Measurements from ENCODE around the gene ST3GAL3.

Gene ST3GAL3

DNA sequence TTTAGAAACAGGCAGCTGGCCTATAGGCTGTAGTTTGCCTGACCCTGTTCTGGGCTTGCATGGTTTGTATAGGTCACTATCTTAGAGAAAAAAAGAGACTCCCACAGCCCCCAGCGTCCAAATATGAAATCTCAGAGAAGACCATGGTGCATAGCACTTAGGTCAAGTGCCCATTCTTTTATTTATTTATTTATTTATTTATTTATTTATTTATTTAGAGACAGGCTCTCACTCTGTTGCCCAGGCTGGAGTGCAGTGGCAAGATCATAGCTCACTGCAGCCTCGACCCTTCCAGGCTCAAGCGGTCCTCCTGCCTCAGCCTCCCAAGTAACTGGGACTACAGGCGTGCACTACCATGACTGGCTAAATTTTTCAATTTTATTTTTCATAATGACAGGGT is 175.4 kb downstream of the ST3GAL3 start:
- DNase-seq, result no peak

DNA sequence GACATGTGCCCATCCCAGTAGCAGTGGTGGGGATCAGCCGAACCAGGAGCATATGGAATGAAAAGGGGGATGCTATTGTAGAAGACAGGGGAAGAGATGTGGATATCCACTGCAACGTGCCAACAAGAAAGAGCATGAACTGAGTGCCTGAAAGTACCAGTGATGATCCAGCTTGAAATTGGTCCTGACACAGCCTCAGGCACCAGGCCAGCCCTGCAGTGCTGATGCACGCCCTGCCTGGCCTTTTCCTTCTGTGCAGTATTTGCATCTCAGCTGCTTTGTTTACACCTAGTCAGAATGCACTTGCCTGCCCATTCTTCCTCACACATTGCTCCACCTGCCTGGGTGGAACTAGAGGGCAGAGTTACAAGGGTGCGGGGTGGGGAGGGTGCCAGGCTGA is 176.0 kb downstream of the ST3GAL3 start:
- DNase-seq, result no peak

DNA sequence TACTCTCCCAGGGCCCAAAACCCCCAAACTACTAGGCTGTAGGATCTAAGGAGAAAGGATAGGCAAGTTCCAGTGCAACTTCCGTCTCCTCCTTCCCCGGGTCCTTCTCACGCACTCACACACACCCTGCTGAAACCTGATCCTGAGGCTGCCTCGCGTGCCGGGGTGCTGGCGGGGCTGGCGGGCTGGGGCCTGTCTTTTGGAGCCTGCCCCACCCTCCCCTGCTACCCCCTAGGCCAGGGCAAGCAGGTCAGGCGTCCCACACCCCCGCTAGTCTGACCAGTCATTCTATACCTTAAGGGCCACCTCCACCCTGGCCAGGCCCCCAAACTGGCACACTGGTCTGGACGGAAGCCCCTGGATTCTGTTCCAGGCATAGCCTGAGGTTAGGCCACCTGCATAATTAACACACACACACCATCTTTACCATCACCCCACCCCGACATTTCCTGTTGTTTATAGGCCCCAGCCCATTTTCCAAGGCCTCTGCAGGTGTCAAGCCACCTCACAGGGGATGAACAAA is 178.0 kb downstream of the ST3GAL3 start:
- no peak for DNase-seq

DNA sequence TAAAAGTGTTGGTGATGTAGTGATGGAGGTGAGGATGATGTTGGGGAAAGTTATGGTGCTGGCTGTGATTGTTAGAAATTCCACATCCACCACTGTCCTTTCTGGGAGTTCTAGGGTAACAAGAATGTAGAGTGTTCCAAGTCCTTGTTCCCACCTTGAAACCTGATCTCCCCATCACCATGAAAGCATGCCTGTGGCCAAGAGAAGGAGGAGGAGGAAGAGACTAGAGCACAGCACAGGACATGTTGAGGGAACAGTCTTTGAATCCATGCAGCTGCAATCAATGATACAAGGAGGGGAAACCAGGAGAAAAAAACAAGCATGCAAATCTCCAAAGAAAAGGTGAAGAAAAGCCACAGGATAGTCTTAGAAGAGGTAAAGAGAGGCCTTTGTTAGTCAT is 180.4 kb downstream of the ST3GAL3 start:
- DNase-seq, result no peak

DNA sequence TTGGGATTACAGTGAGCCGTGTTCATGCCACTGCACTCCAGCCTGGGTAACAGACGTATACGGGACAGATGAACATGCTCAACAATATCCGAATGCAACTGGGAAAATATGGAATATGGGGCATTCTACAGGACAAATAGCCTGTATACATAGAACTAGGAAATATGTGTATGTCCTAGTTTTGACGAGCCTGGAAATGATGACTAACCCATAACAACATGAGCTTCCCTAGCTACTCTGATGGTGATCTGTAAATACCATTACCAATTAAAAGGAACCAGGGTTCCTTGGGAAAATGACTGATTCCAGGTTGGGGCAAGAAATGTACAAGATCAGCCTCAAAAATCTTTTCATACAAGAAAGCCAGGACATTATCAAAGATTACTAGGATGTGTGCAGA is 183.5 kb downstream of the ST3GAL3 start:
- DNase-seq, result no peak

DNA sequence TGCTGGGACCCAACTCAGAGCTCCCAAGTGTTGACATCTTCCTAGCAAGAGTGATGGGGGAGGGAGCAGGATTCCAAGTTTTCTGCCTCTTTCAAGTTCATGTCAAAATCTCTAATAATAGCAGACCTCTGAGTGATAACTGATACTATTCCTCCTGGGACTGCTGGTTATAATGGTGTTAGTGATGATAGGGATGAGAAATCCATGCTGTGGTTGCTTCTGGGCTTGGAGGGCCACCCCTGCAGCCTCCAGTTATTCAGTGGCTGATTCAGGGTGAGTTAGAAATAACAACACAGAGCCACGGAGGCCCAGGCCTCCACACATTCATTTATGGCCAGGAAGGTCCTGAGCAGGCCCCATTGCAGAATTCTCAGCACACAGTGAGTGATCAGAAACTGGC is 185.7 kb downstream of the ST3GAL3 start:
- no peak for DNase-seq

DNA sequence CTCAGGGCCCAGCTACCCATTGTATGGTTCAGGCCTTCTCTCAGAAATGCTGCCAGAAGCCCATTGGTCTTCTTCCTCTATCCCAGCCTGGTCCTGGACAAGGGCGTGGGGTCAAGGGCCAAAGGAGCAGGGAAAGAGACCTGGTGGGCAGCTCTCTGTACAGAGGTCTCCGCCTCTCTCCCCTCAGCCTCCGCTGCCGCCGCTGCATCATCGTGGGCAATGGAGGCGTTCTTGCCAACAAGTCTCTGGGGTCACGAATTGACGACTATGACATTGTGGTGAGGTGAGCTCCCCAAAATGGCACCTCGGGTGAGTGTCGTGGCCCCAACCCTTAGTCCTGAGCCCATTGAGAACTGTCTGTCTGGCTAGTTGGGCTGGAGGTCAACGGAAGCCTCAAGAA is 191.6 kb downstream of the ST3GAL3 start:
- DNase-seq, result no peak

DNA sequence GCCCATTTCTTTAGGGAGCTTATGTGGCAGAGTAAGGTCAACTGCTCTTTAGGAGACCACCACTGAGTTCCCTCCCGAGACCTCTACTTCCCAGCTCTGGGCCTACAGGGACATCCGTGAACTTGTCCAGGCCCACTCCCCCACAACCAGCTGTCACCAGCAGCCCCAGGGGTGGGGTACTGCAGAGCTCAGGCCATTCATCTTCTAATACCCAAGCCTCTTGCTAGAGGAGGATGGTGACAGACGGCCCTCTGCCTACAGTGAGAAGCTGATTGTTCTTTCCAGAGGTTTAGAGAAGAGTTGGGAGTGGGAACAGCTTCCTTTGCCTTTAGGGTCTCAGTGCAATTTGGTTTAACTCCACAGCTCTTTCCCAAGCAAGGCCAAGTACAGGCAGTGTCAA is 193.1 kb downstream of the ST3GAL3 start:
- no peak for DNase-seq

DNA sequence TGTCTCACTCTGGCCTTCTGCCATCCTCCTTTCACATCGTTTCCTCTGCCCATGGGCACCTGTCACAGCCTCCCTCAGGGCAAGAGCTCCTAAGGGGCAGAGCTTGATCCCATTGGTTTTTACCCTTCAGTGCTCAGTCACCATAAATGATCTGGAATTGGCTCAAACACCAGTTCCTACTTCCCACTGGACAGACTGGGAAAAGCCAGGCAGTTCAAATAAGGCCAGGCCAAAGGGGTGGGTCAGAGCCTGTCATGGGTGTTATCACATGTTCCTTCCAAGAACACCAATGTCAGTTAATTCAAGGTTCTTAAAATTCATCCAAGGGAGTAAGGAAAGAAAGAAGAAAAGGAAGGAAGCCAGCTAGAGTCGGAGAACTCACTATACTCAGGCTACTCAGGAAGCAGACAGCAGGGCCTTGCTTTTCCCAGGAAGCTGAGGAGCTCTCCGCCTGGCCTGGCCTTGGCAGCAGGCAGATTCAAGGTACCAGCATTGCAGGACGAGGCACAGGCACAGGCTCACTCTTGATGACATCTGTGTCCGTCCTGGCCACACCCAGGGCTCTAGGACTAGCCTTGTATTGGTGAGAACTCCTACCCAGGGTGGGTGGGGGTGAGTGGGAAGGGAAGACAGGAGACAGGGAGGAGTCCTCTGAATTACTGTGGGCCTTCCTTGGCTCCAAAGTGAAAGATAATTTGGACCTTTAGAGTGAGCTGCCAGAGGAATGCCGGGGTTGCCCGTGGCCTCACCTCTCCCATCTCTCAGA is 194.0 kb downstream of the ST3GAL3 start:
- DNase-seq, result no peak

DNA sequence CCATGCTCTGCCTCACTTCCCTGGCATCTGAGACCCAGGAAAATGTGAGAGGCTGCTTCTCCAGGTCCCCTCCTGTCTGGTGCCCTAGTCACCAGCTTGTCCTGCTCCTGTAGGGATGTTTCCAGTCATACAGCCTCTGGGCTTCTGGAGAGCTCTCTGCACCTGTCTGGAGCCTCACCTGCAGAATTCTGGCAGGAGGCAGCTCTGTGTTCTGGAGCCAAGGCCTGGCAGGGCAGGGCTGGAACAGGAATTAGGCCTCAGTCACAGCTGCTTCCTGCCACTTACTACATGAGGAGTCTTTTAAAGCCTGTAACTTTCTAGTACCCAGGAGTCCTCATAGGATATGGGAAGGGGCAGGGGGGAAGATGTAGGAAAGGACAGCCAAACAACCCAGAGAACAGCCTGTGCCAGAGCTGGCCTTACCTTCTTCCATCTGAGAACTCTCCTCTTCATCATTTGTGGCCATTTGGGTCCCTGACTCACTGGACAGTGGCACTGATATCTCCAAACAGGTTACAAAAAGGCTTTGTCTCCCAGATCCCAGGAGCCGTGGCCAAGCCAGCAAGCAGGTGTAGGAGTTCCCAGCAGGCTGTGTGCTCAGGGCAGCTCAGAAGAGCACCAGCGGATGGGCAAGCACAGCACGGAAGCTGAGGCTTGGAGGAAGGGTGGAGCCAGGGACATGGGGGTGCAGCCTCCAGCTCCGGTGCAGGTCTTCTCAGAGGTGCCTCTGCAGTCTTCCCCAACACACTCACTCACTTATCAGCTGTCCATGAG is 194.9 kb downstream of the ST3GAL3 start:
- DNase-seq, result no peak

DNA sequence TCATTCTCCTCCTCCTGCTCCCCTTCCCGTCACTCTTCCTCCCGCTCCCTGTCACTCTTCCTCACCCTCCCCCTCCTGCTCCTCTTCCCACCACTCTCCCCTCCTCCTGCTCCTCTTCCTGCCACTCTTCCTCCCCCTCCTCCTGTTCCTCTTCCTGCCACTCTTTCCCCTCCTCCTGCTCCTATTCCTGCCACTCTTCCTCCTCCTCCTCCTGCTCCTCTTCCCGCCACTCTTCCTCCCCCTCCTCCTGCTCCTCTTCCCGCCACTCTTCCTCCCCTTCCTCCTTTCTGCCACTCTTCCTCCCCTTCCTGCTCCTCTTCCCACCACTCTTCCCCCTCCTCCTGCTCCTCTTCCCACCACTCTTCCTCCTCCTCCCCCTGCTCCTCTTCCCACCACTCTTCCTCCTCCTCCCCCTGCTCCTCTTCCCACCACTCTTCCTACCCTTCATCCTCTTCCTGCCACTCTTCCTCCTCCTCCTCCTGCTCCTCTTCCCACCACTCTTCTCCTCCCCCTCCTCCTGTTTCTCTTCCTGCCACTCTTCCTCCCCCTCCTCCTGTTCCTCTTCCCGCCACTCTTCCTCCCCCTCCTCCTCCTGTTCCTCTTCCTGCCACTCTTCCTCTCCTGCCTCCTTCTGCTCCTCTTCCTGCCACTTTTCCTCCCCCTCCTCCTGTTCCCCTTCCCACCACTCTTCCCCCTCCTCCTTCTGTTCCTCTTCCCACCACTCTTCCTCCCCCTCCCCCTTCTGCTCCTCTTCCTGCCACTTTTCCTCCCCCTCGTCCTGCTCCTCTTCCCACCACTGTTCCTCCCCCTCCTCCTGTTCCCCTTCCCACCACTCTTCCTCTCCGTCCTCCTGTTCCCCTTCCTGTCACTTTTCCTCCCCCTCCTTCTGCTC is 197.6 kb downstream of the ST3GAL3 start:
- no peak for DNase-seq

DNA sequence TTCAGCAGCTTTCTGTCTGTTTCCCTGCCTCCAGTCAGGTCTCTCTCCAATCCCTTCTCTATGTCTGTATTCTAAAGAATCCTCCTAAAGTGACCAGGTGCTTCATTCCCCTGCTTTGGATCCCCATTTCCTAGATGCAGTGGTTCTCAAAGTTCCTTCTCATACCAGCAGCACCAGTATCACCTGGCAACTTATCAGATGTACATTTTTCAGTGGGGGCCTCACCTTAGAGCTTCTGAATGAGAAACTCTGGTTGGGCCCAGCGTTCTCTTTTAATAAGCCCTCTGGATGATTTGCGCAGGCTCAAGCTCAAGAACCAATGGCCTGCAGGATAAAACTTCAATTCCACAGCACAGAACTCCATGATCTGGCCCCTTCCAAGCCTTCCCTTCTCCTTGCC is 200.9 kb downstream of the ST3GAL3 start:
- no peak for DNase-seq

DNA sequence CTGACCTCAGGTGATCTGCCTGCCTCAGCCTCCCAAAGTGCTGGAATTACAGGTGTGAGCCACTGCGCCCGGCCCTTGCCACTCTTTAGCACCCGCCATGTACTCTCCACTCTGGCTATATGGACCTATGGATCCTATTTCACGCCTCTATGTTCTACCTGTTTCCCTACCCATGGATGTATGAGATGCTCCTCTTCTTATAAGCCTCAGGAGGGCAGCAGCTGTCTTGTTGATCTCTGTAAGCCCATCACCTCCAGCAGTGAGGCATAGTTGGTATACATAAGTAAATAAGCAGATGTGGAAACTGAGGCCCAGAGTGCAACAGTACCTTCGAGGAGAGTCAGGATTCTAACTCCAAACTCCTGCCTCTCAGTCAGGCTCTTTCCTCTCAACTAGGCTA is 201.5 kb downstream of the ST3GAL3 start:
- DNase-seq, result no peak

DNA sequence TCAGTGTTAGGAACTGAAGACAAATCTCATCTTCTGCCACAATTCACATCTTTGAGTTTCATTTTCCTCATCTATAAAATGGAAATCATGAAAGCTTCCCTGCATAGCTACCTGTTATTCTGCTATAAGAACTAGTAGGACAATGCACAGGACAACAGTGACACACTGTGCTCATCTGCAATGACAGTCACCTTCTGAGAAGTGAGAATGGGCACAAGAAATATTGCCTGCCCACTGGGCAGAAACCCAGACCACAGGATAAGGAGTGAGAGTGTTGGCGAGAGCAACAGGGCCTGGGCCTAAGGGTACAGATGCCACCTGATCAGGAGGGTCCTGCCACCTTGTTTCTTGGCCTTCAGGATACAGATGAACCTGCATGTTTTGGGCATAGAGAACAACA is 203.0 kb downstream of the ST3GAL3 start:
- no peak for DNase-seq

DNA sequence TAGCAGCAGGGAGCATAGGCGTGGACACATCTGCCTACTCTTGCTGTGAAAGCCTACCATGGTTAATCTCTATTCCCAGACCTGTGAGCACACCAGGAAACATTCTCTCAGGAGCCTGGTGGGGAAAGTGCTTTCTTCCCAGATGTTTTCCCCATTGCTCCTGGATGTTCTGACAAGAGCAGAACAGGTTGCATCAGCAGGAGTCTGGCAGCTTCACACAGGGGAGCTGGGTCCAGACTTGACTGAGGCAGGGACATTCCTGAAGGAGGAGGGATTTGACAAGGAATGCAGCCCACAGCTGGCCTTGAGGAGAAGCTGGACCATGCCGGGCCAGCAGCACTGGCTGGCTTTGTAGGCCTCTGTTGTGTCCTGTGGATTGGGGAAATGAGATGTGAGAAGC is 205.3 kb downstream of the ST3GAL3 start:
- no peak for DNase-seq

DNA sequence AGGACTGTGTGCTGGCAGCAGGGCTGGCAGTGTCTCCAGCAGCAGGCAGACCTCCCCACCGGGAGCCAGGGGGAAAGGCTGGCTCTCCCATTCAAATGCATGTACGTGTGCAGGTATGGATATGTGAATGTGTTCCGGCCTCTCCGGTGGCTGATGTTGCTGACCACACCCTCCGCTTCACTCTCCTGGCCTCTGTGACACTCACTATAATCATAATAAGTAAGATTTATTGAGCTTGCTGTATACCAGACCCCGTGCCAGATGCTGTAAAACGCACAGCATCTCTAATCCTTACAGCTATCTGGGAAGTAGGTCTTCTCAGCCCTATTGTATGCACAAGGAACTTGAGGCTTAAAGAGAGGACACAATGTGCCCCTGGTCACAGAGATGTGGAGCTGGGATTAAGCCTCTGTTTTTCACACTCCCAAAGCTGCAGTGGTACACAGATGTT is 205.7 kb downstream of the ST3GAL3 start:
- no peak for DNase-seq

DNA sequence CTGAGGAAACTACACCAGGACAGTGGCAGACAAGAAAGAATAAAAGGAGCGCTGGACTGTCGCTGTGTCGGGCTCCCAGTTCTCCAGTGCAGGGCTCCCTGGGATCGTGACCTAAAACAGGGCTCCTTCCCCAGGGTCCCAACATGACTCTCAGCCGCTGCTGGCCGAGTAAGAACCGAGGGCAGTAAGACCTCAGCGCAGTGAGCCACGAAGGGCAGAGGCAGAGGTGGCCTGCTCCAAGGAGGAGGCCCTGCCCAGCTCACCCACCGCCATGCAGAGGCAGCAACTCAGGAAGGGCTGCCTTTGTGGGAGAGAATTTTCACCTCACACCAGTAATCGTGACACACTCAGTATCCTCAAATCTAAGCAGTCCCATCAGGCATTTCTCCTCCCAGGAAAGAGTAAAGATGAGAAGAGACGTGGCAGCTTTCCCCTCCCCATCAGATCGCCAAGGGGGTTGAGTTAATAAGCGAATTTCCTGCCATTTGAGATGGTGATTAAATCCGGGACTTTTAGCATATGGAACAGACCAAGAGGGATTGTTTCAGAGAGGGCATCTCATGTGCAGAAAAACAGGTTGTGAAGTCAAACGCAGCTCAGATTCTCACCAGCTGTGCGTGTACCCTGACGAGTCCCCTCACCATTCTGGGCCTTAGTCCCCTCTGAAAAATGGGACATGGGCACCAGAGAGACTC is 206.5 kb downstream of the ST3GAL3 start:
- no peak for DNase-seq

DNA sequence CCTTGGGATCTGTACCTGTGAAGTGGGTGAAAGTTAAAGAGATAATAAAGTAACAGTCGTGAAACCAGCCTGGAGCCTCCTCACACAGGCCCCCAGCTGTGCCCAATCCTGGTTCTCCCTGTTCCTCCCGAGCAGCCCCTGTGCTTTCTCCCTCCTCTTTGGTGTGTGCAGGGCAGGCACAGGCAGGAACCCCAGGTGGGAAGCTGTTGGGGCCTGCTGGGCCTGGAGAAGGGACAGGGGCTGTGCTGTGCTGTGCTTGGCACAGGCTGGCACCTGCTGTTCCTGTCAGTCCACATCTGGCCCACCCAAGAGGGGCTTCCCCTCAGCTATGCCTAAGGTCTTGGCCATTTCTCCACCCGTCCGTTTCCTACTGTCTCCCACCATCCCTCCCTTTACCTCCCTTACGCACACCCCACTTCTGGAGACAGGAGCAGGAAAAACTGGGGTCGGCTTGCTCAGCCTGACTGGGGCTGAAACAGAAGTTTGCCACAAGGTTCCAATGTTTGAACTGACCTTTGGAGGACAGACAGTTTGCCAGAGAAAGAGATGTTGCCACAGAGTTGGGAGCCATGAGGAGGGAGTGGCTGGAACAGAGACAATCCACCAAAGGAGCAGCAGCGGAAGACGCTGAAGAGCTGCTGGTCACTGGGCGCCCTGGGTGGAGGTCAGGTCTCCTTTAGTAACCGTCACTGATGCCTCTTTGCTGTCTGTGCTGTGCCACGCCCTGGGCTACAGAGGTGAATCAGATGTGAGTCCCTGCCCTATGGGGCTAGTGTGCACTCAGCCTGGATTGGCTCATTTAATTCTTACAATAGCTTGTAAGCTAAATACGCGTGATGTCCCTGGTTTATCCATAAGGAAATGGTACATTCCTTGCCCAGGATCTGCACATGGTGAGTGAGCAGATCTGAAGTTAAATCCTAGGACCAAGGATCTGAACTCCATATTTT is 207.5 kb downstream of the ST3GAL3 start:
- no peak for DNase-seq

DNA sequence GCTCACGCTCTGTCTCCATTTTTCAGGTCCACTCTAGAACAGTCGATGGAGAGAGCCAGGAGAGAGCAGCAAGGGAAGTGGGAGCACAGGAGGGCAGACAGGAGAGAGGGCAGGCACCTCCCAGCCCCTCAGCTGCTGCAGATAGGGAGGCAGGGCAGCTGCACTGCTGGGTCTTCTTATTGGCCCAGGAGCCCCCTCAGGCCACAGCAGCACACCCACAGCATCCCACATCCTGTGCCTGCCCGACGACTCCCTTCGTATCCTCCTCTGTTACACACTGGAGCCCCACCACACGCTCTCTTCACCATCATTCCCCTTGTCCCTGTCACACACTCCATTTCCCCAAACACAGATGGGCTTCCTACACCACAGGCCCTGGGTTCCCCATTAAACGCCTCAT is 212.6 kb downstream of the ST3GAL3 start:
- DNase-seq, result no peak

DNA sequence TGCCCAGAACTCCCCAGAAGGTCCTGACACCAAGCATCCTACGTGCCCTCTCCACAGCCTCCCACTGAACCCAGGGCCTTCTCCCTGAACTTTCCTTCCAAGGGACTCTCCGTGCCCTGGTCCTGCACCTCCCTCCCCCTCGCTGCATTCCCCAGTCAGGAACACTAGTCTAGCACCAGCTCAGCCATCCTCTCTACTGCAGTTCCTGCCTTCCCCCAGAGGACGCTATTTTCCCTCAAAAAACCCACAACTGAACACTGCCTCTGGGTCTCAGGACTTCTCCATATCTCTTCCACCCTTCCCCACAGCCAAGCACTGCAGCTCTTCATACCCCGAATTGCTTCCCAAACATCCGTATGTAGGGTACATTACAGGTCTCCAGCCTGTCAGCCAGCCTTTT is 213.7 kb downstream of the ST3GAL3 start:
- DNase-seq, result no peak

DNA sequence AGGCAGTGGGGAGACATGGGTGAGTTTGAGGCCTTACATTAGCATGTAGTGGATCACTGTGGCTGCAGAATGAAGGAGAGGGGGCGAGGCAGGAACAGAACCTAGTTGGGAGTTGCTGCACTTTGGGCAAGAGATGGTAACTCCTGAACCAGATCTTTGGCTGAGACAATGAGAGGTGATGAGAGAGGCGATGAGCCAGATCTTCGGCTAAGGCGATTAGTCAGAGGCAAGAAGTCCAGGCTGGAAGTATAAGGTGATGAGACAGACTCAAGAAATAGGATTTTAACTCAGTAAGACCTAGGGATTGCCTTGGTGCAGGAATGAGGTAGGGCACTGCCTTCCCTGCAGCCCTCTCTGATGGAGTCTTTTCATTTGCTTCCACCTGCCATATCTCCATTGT is 217.2 kb downstream of the ST3GAL3 start:
- DNase-seq, result no peak
